Endodermal cell (in vitro differentiated cells): ENCODE measurements around the gene CCDC51. TPM values are rescaled to one million over a fixed set of nuclear protein-coding genes. Genes with fewer than 3 reads are reported as not detected.

ENCODE experiments used
- DNase-seq: peaks from one replicate; pipeline ENCODE4 v3.0.0-alpha.2; 2017
- H3K27ac ChIP-seq: 2 replicates; pipeline ENCODE4 v1.5.1; 2013; ENCODE audit warnings: mild to moderate bottlenecking, low read depth, low read length, moderate library complexity
- H3K27me3 ChIP-seq: 2 replicates; pipeline ENCODE4 v1.6.1; 2013; ENCODE audit warnings: mild to moderate bottlenecking, low read length, moderate library complexity; ENCODE audit not compliant: insufficient read depth, control insufficient read depth, poor library complexity, severe bottlenecking
- H3K36me3 ChIP-seq: 2 replicates; pipeline ENCODE4 v1.7.0; 2013; ENCODE audit warnings: mild to moderate bottlenecking, low read length, moderate library complexity; ENCODE audit not compliant: control insufficient read depth, insufficient read depth
- H3K4me1 ChIP-seq: one replicate; pipeline ENCODE4 v1.7.0; 2013; ENCODE audit warnings: low read length; ENCODE audit not compliant: control insufficient read depth, insufficient read depth
- H3K4me3 ChIP-seq: 2 replicates; pipeline ENCODE4 v1.5.1; 2013; ENCODE audit warnings: mild to moderate bottlenecking, low read length, moderate library complexity
- H3K9ac ChIP-seq: 2 replicates; pipeline ENCODE4 v1.6.1; 2013; ENCODE audit warnings: mild to moderate bottlenecking, low read length, moderate library complexity; ENCODE audit not compliant: poor library complexity, severe bottlenecking; ENCODE audit errors: extremely low read depth
- H3K9me3 ChIP-seq: 2 replicates; pipeline ENCODE4 v1.6.1; 2013; ENCODE audit warnings: mild to moderate bottlenecking, low read length, moderate library complexity; ENCODE audit not compliant: control insufficient read depth
- H3K27ac Mint-ChIP-seq: 2 replicates; pipeline ENCODE4 v1.8.0; 2020; ENCODE audit warnings: mixed read lengths
- H3K27me3 Mint-ChIP-seq: 2 replicates; pipeline ENCODE4 v1.8.0; 2021; ENCODE audit warnings: mild to moderate bottlenecking, mixed read lengths; ENCODE audit not compliant: insufficient read depth
- H3K36me3 Mint-ChIP-seq: 2 replicates; pipeline ENCODE4 v1.8.0; 2020; ENCODE audit warnings: low read depth, mixed read lengths
- H3K4me1 Mint-ChIP-seq: 2 replicates; pipeline ENCODE4 v1.8.0; 2020; ENCODE audit warnings: mixed read lengths
- H3K4me3 Mint-ChIP-seq: 2 replicates; pipeline ENCODE4 v1.8.0; 2020; ENCODE audit warnings: mild to moderate bottlenecking, moderate library complexity, mixed read lengths
- H3K9me3 Mint-ChIP-seq: 2 replicates; pipeline ENCODE4 v1.8.0; 2020; ENCODE audit warnings: mild to moderate bottlenecking, mixed read lengths
- WGBS, 2 experiments: methylation state at CpG; one replicate each; pipeline versions ENCODE4 v1.1.5 to v1.1.7; 2013; ENCODE audit warnings: missing lambda C conversion rate in 2 of 2, mixed read lengths in 1 of 2; ENCODE audit not compliant: insufficient coverage in 1 of 2, insufficient read length in 1 of 2; 5-methylcytosine and 5-hydroxymethylcytosine counted together
- total RNA-seq, 2 donors: library from RNA; stranded (reverse); fragmentation: NEBNext Ultra II Directional in 1 of 2; extraction: Animal tissue kit (Norgen Biotek cat#: 25700) in 1 of 2; gene quantifications; 2 replicates in 1 of 2; 3 replicates in 1 of 2; pipeline ENCODE4 v1.2.1, GENCODE V29; 2021
- TF ChIP-seq, protein P1 (sequence below): fragments of 200-600 bp; sonication (generic); conservative IDR thresholded peaks from 2 replicates; pipeline ENCODE4 v1.5.0; 2021; ENCODE audit warnings: antibody characterized with exemption, mild to moderate bottlenecking

Gene CCDC51
- total RNA-seq, 2 donors from 2014 or later, result 14.5 to 14.6 TPM

GRCh38 chr3:48472923-48473616 is 33.2 kb upstream of the CCDC51 start:
- Mint-ChIP-seq H3K9me3 (no peaks in the 10 kb centered on the region), H3K36me3 (peaks cover 17% of the 10 kb centered on the region), H3K27ac (peak overlapping the region; percentile 99), H3K4me3 (peak overlapping the region; percentile 77), H3K4me1 (peaks cover 20% of the 10 kb centered on the region), H3K27me3 (no peaks in the 10 kb centered on the region)
- Histone ChIP-seq H3K4me3 (peak overlapping the region; percentile 84), H3K27ac (peak overlapping the region; percentile 59), H3K9ac (peak overlapping the region; percentile 82), H3K27me3 (no peaks in the 10 kb centered on the region), H3K9me3 (no peaks in the 10 kb centered on the region), H3K36me3 (peaks cover 12% of the 10 kb centered on the region), H3K4me1 (peaks cover 10% of the 10 kb centered on the region)
- TF ChIP-seq, protein P1, sequence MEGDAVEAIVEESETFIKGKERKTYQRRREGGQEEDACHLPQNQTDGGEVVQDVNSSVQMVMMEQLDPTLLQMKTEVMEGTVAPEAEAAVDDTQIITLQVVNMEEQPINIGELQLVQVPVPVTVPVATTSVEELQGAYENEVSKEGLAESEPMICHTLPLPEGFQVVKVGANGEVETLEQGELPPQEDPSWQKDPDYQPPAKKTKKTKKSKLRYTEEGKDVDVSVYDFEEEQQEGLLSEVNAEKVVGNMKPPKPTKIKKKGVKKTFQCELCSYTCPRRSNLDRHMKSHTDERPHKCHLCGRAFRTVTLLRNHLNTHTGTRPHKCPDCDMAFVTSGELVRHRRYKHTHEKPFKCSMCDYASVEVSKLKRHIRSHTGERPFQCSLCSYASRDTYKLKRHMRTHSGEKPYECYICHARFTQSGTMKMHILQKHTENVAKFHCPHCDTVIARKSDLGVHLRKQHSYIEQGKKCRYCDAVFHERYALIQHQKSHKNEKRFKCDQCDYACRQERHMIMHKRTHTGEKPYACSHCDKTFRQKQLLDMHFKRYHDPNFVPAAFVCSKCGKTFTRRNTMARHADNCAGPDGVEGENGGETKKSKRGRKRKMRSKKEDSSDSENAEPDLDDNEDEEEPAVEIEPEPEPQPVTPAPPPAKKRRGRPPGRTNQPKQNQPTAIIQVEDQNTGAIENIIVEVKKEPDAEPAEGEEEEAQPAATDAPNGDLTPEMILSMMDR, result peak; percentile 80
- DNase-seq, result peak; percentile 98
- 9 to 11% methylated on average over 7 to 17 of the region's 17 CpGs for WGBS, 2 experiments

DNA sequence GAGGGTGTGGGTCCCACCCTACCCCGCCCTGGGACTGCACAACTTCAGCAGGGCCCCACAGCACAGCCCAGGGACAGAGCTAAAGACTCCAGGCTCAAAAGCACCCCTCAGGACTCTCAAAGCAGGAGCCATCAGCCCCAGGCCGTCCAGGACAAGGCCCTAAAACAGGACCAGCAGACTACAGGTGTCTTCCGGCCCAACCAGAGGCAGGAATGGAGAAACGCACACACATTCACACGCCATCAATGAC is 32.7 kb upstream of the CCDC51 start:
- peak overlapping the region; percentile 84 for H3K4me3 ChIP-seq
- peak overlapping the region; percentile 59 for H3K27ac ChIP-seq
- H3K9ac ChIP-seq, result peak overlapping the region; percentile 82
- no peaks in the 10 kb centered on the region for H3K27me3 Mint-ChIP-seq
- H3K4me1 ChIP-seq, result peaks cover 10% of the 10 kb centered on the region
- no peaks in the 10 kb centered on the region for H3K9me3 Mint-ChIP-seq
- H3K4me1 Mint-ChIP-seq, result peaks cover 20% of the 10 kb centered on the region
- peak overlapping the region; percentile 77 for H3K4me3 Mint-ChIP-seq
- WGBS, 2 experiments, result 13 to 20% methylated on average over 4 to 5 of the region's 5 CpGs
- TF ChIP-seq, protein P1, result no peak
- H3K36me3 ChIP-seq, result peaks cover 16% of the 10 kb centered on the region
- H3K36me3 Mint-ChIP-seq, result peaks cover 22% of the 10 kb centered on the region
- DNase-seq, result no peak
- peak overlapping the region; percentile 99 for H3K27ac Mint-ChIP-seq
- H3K9me3 ChIP-seq, result no peaks in the 10 kb centered on the region
- H3K27me3 ChIP-seq, result no peaks in the 10 kb centered on the region

DNA sequence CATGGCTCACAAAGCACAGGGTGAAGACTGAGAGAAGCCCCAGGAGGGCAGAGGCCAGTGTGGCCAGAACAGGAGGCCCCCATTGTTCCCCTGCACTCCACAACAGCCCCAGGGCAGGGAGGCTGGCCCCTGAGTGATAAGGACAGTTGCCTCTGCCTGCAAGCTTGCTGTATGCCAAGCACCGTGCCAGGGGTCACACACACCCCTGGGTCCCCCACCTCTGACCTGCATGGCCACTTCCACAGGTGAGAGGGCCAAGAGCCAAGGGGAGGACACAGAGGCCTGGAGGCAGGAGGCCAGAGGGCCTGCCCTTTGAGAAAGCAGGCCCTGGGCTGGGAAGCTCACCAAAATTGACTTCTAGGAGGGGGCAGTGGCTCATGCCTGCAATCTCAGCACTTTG is 30.4 kb upstream of the CCDC51 start:
- H3K27me3 Mint-ChIP-seq, result no peaks in the 10 kb centered on the region
- H3K4me1 Mint-ChIP-seq, result peaks cover 28% of the 10 kb centered on the region
- no peaks in the 10 kb centered on the region for H3K27me3 ChIP-seq
- H3K9me3 ChIP-seq, result no peaks in the 10 kb centered on the region
- peak overlapping the region; percentile 6 for H3K4me3 Mint-ChIP-seq
- H3K4me1 ChIP-seq, result peaks cover 17% of the 10 kb centered on the region
- H3K36me3 Mint-ChIP-seq, result peaks cover 32% of the 10 kb centered on the region
- TF ChIP-seq, protein P1, result no peak
- H3K27ac ChIP-seq, result peak overlapping the region; percentile 47
- no peak overlapping the region for H3K4me3 ChIP-seq
- no peaks in the 10 kb centered on the region for H3K9me3 Mint-ChIP-seq
- H3K27ac Mint-ChIP-seq, result peak overlapping the region; percentile 57
- 93 to 100% methylated on average over 1 of the region's 1 CpG for WGBS, 2 experiments
- peak; percentile 41 for DNase-seq
- peaks cover 26% of the 10 kb centered on the region for H3K36me3 ChIP-seq
- H3K9ac ChIP-seq, result no peak overlapping the region
